Measurements from ENCODE around the gene BRAF. TPM values are rescaled to one million over a fixed set of nuclear protein-coding genes. Genes with fewer than 3 reads are reported as not detected.

BRAF gene
- total and polyA plus RNA-seq, 2 of the 8 experiments (the other 6 are each of a cell fraction or from before 2014, with no cell fraction given) = 11.4 to 32.6 TPM

GRCh38 chr7:140841166-140841715 lies 83.5 kb downstream of the BRAF start:
- ChIA-PET POLR2A (ENCODE audit: partially characterized antibody) (no interaction called here), CTCF (ENCODE audit: partially characterized antibody) (no interaction called here)
- H3K18ac ChIP-seq (ENCODE audit: extremely low read depth, low read length) = no peak overlapping the region
- H3K23me2 ChIP-seq (ENCODE audit: low read depth, low read length) = no peaks in the 10 kb centered on the region; the same call in 1 of the 2 replicates
- no peak overlapping the region for H4K5ac ChIP-seq (ENCODE audit: insufficient read length, low read depth, low read length)
- H3K4me1 ChIP-seq (replicated peaks in 1 of 4; ENCODE audit: control insufficient read depth in 3 of 4, insufficient read depth in 4 of 4, low read length in 3 of 4) = peaks cover 0 to 4% (median 2%) of the 10 kb centered on the region in 4 experiments; a peak in 1 of 7 replicates
- H3K27me3 ChIP-seq (replicated peaks in 1 of 4; ENCODE audit: control insufficient read depth in 3 of 4, extremely low read depth in 1 of 4, insufficient read depth in 3 of 4, low read length in 3 of 4) = no peaks in the 10 kb centered on the region
- no peaks in the 10 kb centered on the region for H3K36me3 ChIP-seq (ENCODE audit: control insufficient read depth in 2 of 4, insufficient read depth in 4 of 4, low read length in 3 of 4)
- no peaks in the 10 kb centered on the region for H4K20me1 ChIP-seq (replicated peaks in 1 of 2; ENCODE audit: control insufficient read depth in 1 of 2, insufficient read depth in 2 of 2, low read length in 2 of 2)
- H3K79me1 ChIP-seq (ENCODE audit: low read depth, low read length) = no peaks in the 10 kb centered on the region
- H2BK20ac ChIP-seq (ENCODE audit: low read length) = no peak overlapping the region
- H3K4me3 ChIP-seq (ENCODE audit: extremely low read depth in 1 of 4, insufficient read depth in 2 of 4, low read depth in 3 of 4, low read length in 4 of 4) = no peak overlapping the region
- no peak overlapping the region for H2BK120ac ChIP-seq (replicated peaks; ENCODE audit: low read depth, low read length)
- no peak overlapping the region for H2BK12ac ChIP-seq (ENCODE audit: low read depth, low read length)
- no peak overlapping the region for H3K14ac ChIP-seq (ENCODE audit: insufficient read length)
- DNase-seq (ENCODE audit: low read depth in 1 of 2, low spot score in 2 of 2) (no peak), FAIRE-seq (no peak)
- H2BK15ac ChIP-seq (ENCODE audit: low read length) = no peak overlapping the region
- H4K8ac ChIP-seq (ENCODE audit: extremely low read depth, insufficient read depth, low read length) = no peak overlapping the region
- no peak overlapping the region for H3K4ac ChIP-seq (replicated peaks; ENCODE audit: insufficient read length, low read depth, low read length)
- H2BK5ac ChIP-seq (ENCODE audit: low read depth, low read length) = no peak overlapping the region
- H2AK5ac ChIP-seq (ENCODE audit: low read depth, low read length) = no peak overlapping the region
- H3K4me2 ChIP-seq (ENCODE audit: insufficient read depth in 1 of 2, low read depth in 2 of 2, low read length in 2 of 2) = no peak overlapping the region
- no peak overlapping the region for H2AFZ ChIP-seq (ENCODE audit: low read length)
- H3K56ac ChIP-seq (replicated peaks; ENCODE audit: insufficient read length, low read depth, low read length) = no peak overlapping the region
- H4K91ac ChIP-seq (replicated peaks; ENCODE audit: insufficient read length, low read length) = no peak overlapping the region
- 100% methylated on average over 1 of the region's 1 CpG; no CpG with 5 or more reads in 1 of the 2 experiments for WGBS, 2 experiments (ENCODE audit: extremely low coverage in 1 of 2, insufficient coverage in 1 of 2, insufficient read length in 1 of 2, insufficient replicate concordance in 2 of 2, low coverage in 1 of 2, low lambda C conversion rate in 2 of 2, missing lambda C conversion rate in 1 of 2)
- H3K9me3 ChIP-seq (ENCODE audit: insufficient read depth in 2 of 2, low read depth in 1 of 2, low read length in 1 of 2) = no peaks in the 10 kb centered on the region
- no peaks in the 10 kb centered on the region; a peak in 1 of 4 replicates for H3K79me2 ChIP-seq (ENCODE audit: control insufficient read depth in 1 of 2, insufficient read depth in 2 of 2, low read length in 2 of 2)
- no peak overlapping the region for H3K27ac ChIP-seq (ENCODE audit: low read depth, low read length)
- no peak overlapping the region for H3K23ac ChIP-seq (ENCODE audit: insufficient read length)
- no peak overlapping the region for H3K9ac ChIP-seq (replicated peaks in 1 of 4; ENCODE audit: extremely low read depth in 1 of 4, low read depth in 3 of 4, low read length in 3 of 4)
- TF ChIP-seq JUN (IDR thresholded peaks at IDR 0.05; ENCODE audit: low read depth, low read length) = no peak
- no peak for TF ChIP-seq SAP30 (IDR thresholded peaks at IDR 0.05; ENCODE audit: insufficient read depth, insufficient replicate concordance, low read length)
- TF ChIP-seq FOSL1 (IDR thresholded peaks at IDR 0.05; ENCODE audit: insufficient read depth, low read depth, low read length) = no peak
- no peak for TF ChIP-seq RBBP5 (IDR thresholded peaks at IDR 0.05; ENCODE audit: borderline replicate concordance, low read depth, low read length)
- no peak for TF ChIP-seq EGR1 (IDR thresholded peaks at IDR 0.05; ENCODE audit: borderline replicate concordance, low read depth, low read length)
- no peak for TF ChIP-seq CTCF (IDR thresholded peaks at IDR 0.05; ENCODE audit: control extremely low read depth in 1 of 3, insufficient read depth in 1 of 3, low read depth in 1 of 3, low read length in 3 of 3)
- no peak for TF ChIP-seq KDM1A (IDR thresholded peaks at IDR 0.05; ENCODE audit: borderline replicate concordance, low read length)
- TF ChIP-seq SRF (IDR thresholded peaks at IDR 0.05; ENCODE audit: low read depth, low read length) = no peak
- no peak for TF ChIP-seq PHF8 (conservative IDR thresholded peaks at IDR 0.05; ENCODE audit: low read depth, low read length)
- no peak for TF ChIP-seq TEAD4 (IDR thresholded peaks at IDR 0.05; ENCODE audit: low read depth, low read length)
- no peak for TF ChIP-seq KDM5A (IDR thresholded peaks at IDR 0.05; ENCODE audit: low read length)
- TF ChIP-seq TAF1 (IDR thresholded peaks at IDR 0.05; ENCODE audit: low read depth, low read length) = no peak
